ENCODE measurements around the gene LTBP1. TPM values are rescaled to one million over a fixed set of nuclear protein-coding genes. Genes with fewer than 3 reads are reported as not detected.

The LTBP1 gene
- total and polyA plus RNA-seq, 2 of the 13 experiments (the other 11 are each of a cell fraction or from before 2014, with no cell fraction given), result 0.12 to 0.22 TPM

- H3K27me3 ChIP-seq (ENCODE audit: control insufficient read depth in 1 of 2, insufficient read depth in 2 of 2, low read length in 2 of 2), result peaks cover 0 to 13% of the 10 kb centered on the region in 2 experiments; a peak in 2 of 5 replicates
- H3K9me3 ChIP-seq (ENCODE audit: low read length), result no peaks in the 10 kb centered on the region
- ChIA-PET POLR2A (no interaction called here), CTCF (ENCODE audit: low intra/inter-chr PET ratio, low total read pairs) (no interaction called here)
- intact Hi-C loops (cut with micrococcal nuclease; ENCODE audit: unreplicated experiment) (no loop called here), in situ Hi-C loops (cut with HindIII; ENCODE audit: extremely low pct_ligation_motif_present, low pct_unique_long_range_greater_than_20kb) (no loop called here)
- no peak for ATAC-seq
- DNase-seq (ENCODE audit: low spot score), result no peak
- no peak overlapping the region for H3K4me2 ChIP-seq (ENCODE audit: low read depth, low read length)
- no peaks in the 10 kb centered on the region for H3K4me1 ChIP-seq (ENCODE audit: insufficient read depth, low read length)
- 12% methylated on average over 4 of the region's 4 CpGs for WGBS (ENCODE audit: low lambda C conversion rate)
- FAIRE-seq, result no peak
- no peak overlapping the region for H3K4me3 ChIP-seq (replicated peaks in 1 of 3; ENCODE audit: insufficient read depth in 1 of 3, low read depth in 2 of 3, low read length in 3 of 3)
- TF ChIP-seq ZNF205 (CRISPR knock-in tag; IDR thresholded peaks at IDR 0.05) (no peak), ZNF558 (CRISPR knock-in tag; IDR thresholded peaks at IDR 0.05; ENCODE audit: borderline replicate concordance) (no peak), NFRKB (IDR thresholded peaks at IDR 0.05) (no peak), ZNF773 (CRISPR knock-in tag; IDR thresholded peaks at IDR 0.05; ENCODE audit: borderline replicate concordance) (no peak), TCF7 (IDR thresholded peaks at IDR 0.05; ENCODE audit: low read depth) (no peak), DR1 (CRISPR knock-in tag; IDR thresholded peaks at IDR 0.05) (no peak), NFATC3 (CRISPR knock-in tag; IDR thresholded peaks at IDR 0.05) (no peak), ZNF557 (CRISPR knock-in tag; IDR thresholded peaks at IDR 0.05) (no peak), NR2C2 (CRISPR knock-in tag; IDR thresholded peaks at IDR 0.05; ENCODE audit: borderline replicate concordance) (no peak), MLLT10 (CRISPR knock-in tag; IDR thresholded peaks at IDR 0.05) (no peak), HMGXB4 (CRISPR knock-in tag; IDR thresholded peaks at IDR 0.05; ENCODE audit: borderline replicate concordance in 1 of 2, low read depth in 1 of 2) (no peak), NR2F1 (CRISPR knock-in tag; IDR thresholded peaks at IDR 0.05) (no peak), MLXIP (CRISPR knock-in tag; IDR thresholded peaks at IDR 0.05; ENCODE audit: borderline replicate concordance) (no peak), ZNF251 (CRISPR knock-in tag; IDR thresholded peaks at IDR 0.05) (no peak)
- no peak overlapping the region for H3K27ac ChIP-seq (ENCODE audit: extremely low read length, insufficient read depth, low read length)
- H3K36me3 ChIP-seq (replicated peaks in 1 of 2; ENCODE audit: control insufficient read depth in 1 of 2, insufficient read depth in 2 of 2, low read length in 2 of 2), result no peaks in the 10 kb centered on the region
- H3K79me2 ChIP-seq (ENCODE audit: insufficient read depth, low read length), result no peaks in the 10 kb centered on the region
- H3K9ac ChIP-seq (ENCODE audit: insufficient read depth, low read depth, low read length), result no peak overlapping the region
- no peaks in the 10 kb centered on the region for H4K20me1 ChIP-seq (ENCODE audit: insufficient read depth, low read length)
- no TSS peak for BruUV-seq (replicated peaks)
- H2AFZ ChIP-seq (ENCODE audit: low read length), result no peak overlapping the region
Observed at GRCh38 chr2:33073018-33073417, 126.3 kb downstream of the LTBP1 start.

Data from HepG2 (cell line).